A549 (cell line): ENCODE data around the gene POLR2C.

Experiments used
- CBX8 ChIP-seq: fragments of 200-600 bp; sonication (generic); IDR thresholded peaks from 2 replicates; pipeline ENCODE4 v1.6.1; 2016
- CHD4 ChIP-seq: fragments of 200-600 bp; sonication (generic); IDR thresholded peaks from 2 replicates; pipeline ENCODE4 v1.6.1; 2016; ENCODE audit warnings: antibody characterized with exemption, mild to moderate bottlenecking, borderline replicate concordance
- CTCF ChIP-seq: fragments of >200 bp; sonication (Bioruptor Twin); formaldehyde crosslinking; IDR thresholded peaks from 3 replicates; pipeline ENCODE4 v1.5.1; 2016
- HDAC2 ChIP-seq: fragments of 200-600 bp; sonication (generic); IDR thresholded peaks from 2 replicates; pipeline ENCODE4 v1.6.1; 2016
- HEYL ChIP-seq: fragments of 250-450 bp; sonication (Bioruptor Pico); IDR thresholded peaks from 2 replicates; pipeline ENCODE4 v1.8.0; 2021; ENCODE audit warnings: mild to moderate bottlenecking, moderate library complexity
- PHF8 ChIP-seq: fragments of 200-600 bp; sonication (generic); IDR thresholded peaks from 2 replicates; pipeline ENCODE4 v1.6.1; 2016; ENCODE audit warnings: low read depth, mild to moderate bottlenecking, antibody characterized with exemption, moderate library complexity, borderline replicate concordance
- RAD21 ChIP-seq, 2 experiments: fragments of >200 bp in 1 of 2; sonication (Bioruptor Twin) in 1 of 2; formaldehyde crosslinking in 1 of 2; IDR thresholded peaks in 1 of 2; conservative IDR thresholded peaks in 1 of 2; 2 replicates in 1 of 2; 3 replicates in 1 of 2; pipeline ENCODE4 v1.6.1; 2012 to 2018; ENCODE audit warnings: inconsistent platforms in 1 of 2
- SMC3 ChIP-seq: fragments of >200 bp; sonication (Bioruptor Twin); formaldehyde crosslinking; IDR thresholded peaks from 3 replicates; pipeline ENCODE4 v1.6.1; 2018; ENCODE audit warnings: inconsistent platforms
- SREBF2 ChIP-seq: fragments of 450-650 bp; IDR thresholded peaks from 2 replicates; pipeline ENCODE4 v1.6.1; 2014; ENCODE audit warnings: mild to moderate bottlenecking, moderate library complexity
- ZC3H11A ChIP-seq: fragments of 450-650 bp; IDR thresholded peaks from 2 replicates; pipeline ENCODE4 v1.6.1; 2014; ENCODE audit warnings: antibody characterized with exemption, mild to moderate bottlenecking

GRCh38 chr16:57516176-57516725 lies 53.8 kb downstream of the POLR2C start:
- TF ChIP-seq HDAC2 (no peak), PHF8 (no peak), CTCF (no peak), SMC3 (no peak), CHD4 (no peak), RAD21 (conservative IDR thresholded peaks at IDR 0.05 in 1 of 2, IDR thresholded peaks at IDR 0.05 in 1 of 2) (no peak), ZC3H11A (no peak), CBX8 (no peak), SREBF2 (no peak), HEYL (CRISPR knock-in tag) (no peak)
